Measurements from ENCODE around the gene ATE1.

- TF ChIP-seq CTCF (conservative IDR thresholded peaks at IDR 0.05; ENCODE audit: low read depth in 2 of 2) (peak; percentile 37 to 49), POLR2AphosphoS5 (IDR thresholded peaks at IDR 0.05; ENCODE audit: low read depth) (no peak), EZH2 (IDR thresholded peaks at IDR 0.05; ENCODE audit: low read depth, unreplicated experiment) (no peak), EZH2phosphoT487 (IDR thresholded peaks at IDR 0.05; ENCODE audit: unreplicated experiment) (no peak), JUNB (IDR thresholded peaks at IDR 0.05; ENCODE audit: unreplicated experiment) (no peak), REST (IDR thresholded peaks at IDR 0.05; ENCODE audit: unreplicated experiment) (no peak), ETS1 (IDR thresholded peaks at IDR 0.05) (no peak), NANOG (IDR thresholded peaks at IDR 0.05; ENCODE audit: borderline replicate concordance) (no peak), CREB1 (CRISPR knock-in tag; IDR thresholded peaks at IDR 0.05; ENCODE audit: low read depth) (no peak)
Measured at GRCh38 chr10:121753726-121754476, 173.9 kb downstream of the ATE1 start.

Measured in GM23338 (cell line).